A549 (cell line): ENCODE measurements around the gene TREH. TPM values are rescaled to one million over a fixed set of nuclear protein-coding genes. Genes with fewer than 3 reads are reported as not detected.

Source experiments
- ATAC-seq, 2 experiments: fragments of 200-7000 bp in 1 of 2; fragments of >200 bp in 1 of 2; cut with Nextera tagmentation in 1 of 2; cut with Tn5 transposase in 1 of 2; 3 replicates each; pipeline versions ENCODE4 v1.8.0 to v1.9.1; 2018 to 2020; ENCODE audit warnings: mild to moderate bottlenecking in 1 of 2, moderate library complexity in 1 of 2
- CTCF ChIA-PET: fragments of 300-600 bp; sonication (Branson Sonifier 250); formaldehyde crosslinking; extraction: SDS; loops from one replicate; lab custom pipeline; 2021; ENCODE audit warnings: antibody characterized with exemption, inconsistent platforms; lab: Yijun Ruan, JAX
- POLR2A ChIA-PET: fragments of 350-600 bp; formaldehyde crosslinking; extraction: SDS; loops from one replicate; lab custom pipeline; 2021; ENCODE audit warnings: antibody characterized with exemption, inconsistent platforms; lab: Yijun Ruan, JAX
- DNase-seq, 2 experiments: peaks; one replicate each; pipeline versions ENCODE4 v3.0.0 to v3.0.0-alpha.2; 2011 to 2016; ENCODE audit warnings: low read depth in 1 of 2, low spot score in 1 of 2
- FAIRE-seq: peaks from 2 replicates; lab custom pipeline; 2011; peaks lifted over from hg19 to GRCh38; lab: Jason Lieb, UNC
- H3K27ac ChIP-seq, 2 experiments: fragments of >200 bp; sonication (Bioruptor Twin); formaldehyde crosslinking; 3 replicates each; pipeline ENCODE4 v1.5.1; 2016 to 2017
- H3K4me1 ChIP-seq: fragments of >200 bp; sonication (Bioruptor Twin); formaldehyde crosslinking; 3 replicates; pipeline ENCODE4 v1.6.1; 2016
- H3K4me2 ChIP-seq: fragments of >200 bp; sonication (Bioruptor Twin); formaldehyde crosslinking; 3 replicates; pipeline ENCODE4 v1.6.1; 2016
- H3K4me3 ChIP-seq: fragments of >200 bp; sonication (Bioruptor Twin); formaldehyde crosslinking; 3 replicates; pipeline ENCODE4 v1.5.1; 2016
- H3K9me3 ChIP-seq: fragments of >200 bp; sonication (Bioruptor Twin); formaldehyde crosslinking; 3 replicates; pipeline ENCODE4 v1.6.1; 2016
- CBX8 ChIP-seq: fragments of 200-600 bp; sonication (generic); IDR thresholded peaks from 2 replicates; pipeline ENCODE4 v1.6.1; 2016
- CEBPB ChIP-seq, 2 experiments: fragments of >200 bp in 1 of 2; sonication (Bioruptor Twin) in 1 of 2; formaldehyde crosslinking in 1 of 2; IDR thresholded peaks; 2 replicates each; pipeline ENCODE4 v1.6.1; 2012 to 2016
- CHD2 ChIP-seq: fragments of 150-350 bp; IDR thresholded peaks from 2 replicates; pipeline ENCODE4 v1.6.1; 2014; ENCODE audit warnings: low read length; ENCODE audit not compliant: partially characterized antibody
- EHF ChIP-seq: fragments of 250-450 bp; sonication (Bioruptor Pico); IDR thresholded peaks from 2 replicates; pipeline ENCODE4 v1.5.0; 2020; ENCODE audit warnings: mild to moderate bottlenecking
- EP300 ChIP-seq, 2 experiments: fragments of >200 bp; sonication (Bioruptor Twin); formaldehyde crosslinking; IDR thresholded peaks; 2 replicates in 1 of 2; 3 replicates in 1 of 2; pipeline ENCODE4 v1.6.1; 2016 to 2017
- FOSL2 ChIP-seq, 2 experiments: fragments of 450-650 bp in 1 of 2; fragments of >200 bp in 1 of 2; sonication (Bioruptor Twin) in 1 of 2; formaldehyde crosslinking; IDR thresholded peaks; 2 replicates each; pipeline versions ENCODE4 v1.5.0 to v1.6.1; 2016 to 2020; ENCODE audit warnings: mild to moderate bottlenecking in 1 of 2, moderate library complexity in 1 of 2
- HEYL ChIP-seq: fragments of 250-450 bp; sonication (Bioruptor Pico); IDR thresholded peaks from 2 replicates; pipeline ENCODE4 v1.8.0; 2021; ENCODE audit warnings: mild to moderate bottlenecking, moderate library complexity
- HOXB13 ChIP-seq: fragments of 250-450 bp; sonication (Bioruptor Pico); IDR thresholded peaks from 2 replicates; pipeline ENCODE4 v1.5.0; 2020; ENCODE audit warnings: low read depth, mild to moderate bottlenecking, moderate library complexity
- HOXB5 ChIP-seq: fragments of 250-450 bp; sonication (Bioruptor Pico); IDR thresholded peaks from 2 replicates; pipeline ENCODE4 v1.5.0; 2020; ENCODE audit warnings: mild to moderate bottlenecking, moderate library complexity
- RCOR1 ChIP-seq: fragments of 150-350 bp; IDR thresholded peaks from 2 replicates; pipeline ENCODE4 v1.6.1; 2014; ENCODE audit warnings: antibody characterized with exemption, low read length, low read depth
- SMC3 ChIP-seq: fragments of >200 bp; sonication (Bioruptor Twin); formaldehyde crosslinking; IDR thresholded peaks from 3 replicates; pipeline ENCODE4 v1.6.1; 2018; ENCODE audit warnings: inconsistent platforms
- TFCP2L1 ChIP-seq: fragments of 250-450 bp; sonication (Bioruptor Pico); IDR thresholded peaks from 2 replicates; pipeline ENCODE4 v1.5.0; 2021; ENCODE audit warnings: mild to moderate bottlenecking
- WGBS: methylation state at CpG from one replicate; pipeline ENCODE4 v1.1.6; 2017; ENCODE audit errors: missing lambda C conversion rate; 5-methylcytosine and 5-hydroxymethylcytosine counted together
- polyA plus RNA-seq, 4 experiments: library from polyadenylated mRNA; depleted of rRNA in 3 of 4; stranded (reverse); fragments of >200 nt; fragmentation: RNase III in 1 of 4; extraction: RNeasy Plus Mini Kit Qiagen cat#74134 plus additional on column Dnase treatment in 1 of 4; gene quantifications; 2 replicates in 3 of 4; 3 replicates in 1 of 4; pipeline ENCODE4 v1.2.3, GENCODE V29; 2011 to 2017
- TF ChIP-seq, protein P1 (sequence below): fragments of 150-350 bp; IDR thresholded peaks from 2 replicates; pipeline ENCODE4 v1.6.1; 2014; ENCODE audit warnings: low read depth, mild to moderate bottlenecking, low read length
- TF ChIP-seq, protein P2 (sequence below): fragments of >200 bp; sonication (Bioruptor Twin); formaldehyde crosslinking; IDR thresholded peaks from 2 replicates; pipeline ENCODE4 v1.6.1; 2016
- TF ChIP-seq, protein P3 (sequence below): fragments of >200 bp; sonication (Bioruptor Twin); formaldehyde crosslinking; IDR thresholded peaks from 3 replicates; pipeline ENCODE4 v1.5.1; 2016
- TF ChIP-seq, protein P4 (sequence below): fragments of 250-450 bp; sonication (Bioruptor Pico); IDR thresholded peaks from 2 replicates; pipeline ENCODE4 v1.5.0; 2020; ENCODE audit warnings: low read depth, mild to moderate bottlenecking, moderate library complexity

The TREH gene
- polyA plus RNA-seq, 2 of the 4 experiments (the other 2 are of a cell fraction), result 0.06 TPM; not detected in 1

DNA sequence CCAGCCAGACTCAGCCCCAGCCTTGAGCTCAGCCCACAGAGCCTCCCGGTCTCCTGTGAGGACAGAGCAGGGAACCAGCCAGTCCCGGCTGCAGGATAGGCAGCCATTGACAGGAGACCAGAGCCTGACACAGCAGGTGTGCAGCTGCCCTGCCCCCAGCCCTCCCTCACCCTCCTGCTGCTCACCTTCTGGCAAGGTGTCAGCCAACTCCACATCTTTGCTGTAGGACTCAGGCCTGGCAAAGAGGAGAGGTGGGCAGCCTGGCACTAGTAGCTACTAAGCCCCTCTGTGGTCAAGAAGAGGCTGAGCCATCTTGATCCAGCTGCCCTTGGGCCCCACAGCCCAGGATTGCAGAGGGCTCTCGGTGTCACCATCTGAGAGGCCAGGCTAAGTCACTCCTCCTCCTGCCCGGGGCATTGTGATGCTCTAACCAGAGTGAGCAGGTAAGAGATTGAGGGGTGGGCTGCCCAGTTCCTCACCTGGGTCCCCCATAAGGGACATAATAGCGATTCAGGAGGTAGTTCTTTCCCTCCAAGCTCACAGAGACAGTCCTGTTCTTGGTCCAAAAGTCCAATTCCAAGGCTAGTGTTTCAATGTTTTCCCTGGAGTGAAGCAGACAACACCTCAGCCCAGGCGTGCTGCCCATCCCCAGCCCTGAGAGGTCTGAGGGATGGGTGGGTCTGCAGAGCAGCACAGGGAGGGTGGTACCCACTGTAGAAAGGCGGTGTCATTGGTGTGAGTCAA, 18.6 kb downstream of the TREH start:
- FAIRE-seq, result no peak
- Histone ChIP-seq H3K4me1 (peaks cover 4% of the 10 kb centered on the region; the same call in 1 of the 3 replicates), H3K27ac (no peak overlapping the region), H3K4me3 (no peak overlapping the region), H3K4me2 (no peak overlapping the region)
- ATAC-seq, result no peak
- POLR2A ChIA-PET, result no interaction called here
- no peak for TF ChIP-seq CBX8
- TF ChIP-seq, all 56 proteins: peak for 0
- CTCF ChIA-PET, result interaction anchor here (0.7 to 10.7 kb wide), 16 partner anchors 9 to 301 kb away, joined by 3 to 90 read pairs (median 4); partner anchors contain the start of gene PHLDB1
- DNase-seq, result no peak
- WGBS, result 45% methylated on average over 2 of the region's 7 CpGs
- H3K9me3 ChIP-seq, result no peaks in the 10 kb centered on the region

DNA sequence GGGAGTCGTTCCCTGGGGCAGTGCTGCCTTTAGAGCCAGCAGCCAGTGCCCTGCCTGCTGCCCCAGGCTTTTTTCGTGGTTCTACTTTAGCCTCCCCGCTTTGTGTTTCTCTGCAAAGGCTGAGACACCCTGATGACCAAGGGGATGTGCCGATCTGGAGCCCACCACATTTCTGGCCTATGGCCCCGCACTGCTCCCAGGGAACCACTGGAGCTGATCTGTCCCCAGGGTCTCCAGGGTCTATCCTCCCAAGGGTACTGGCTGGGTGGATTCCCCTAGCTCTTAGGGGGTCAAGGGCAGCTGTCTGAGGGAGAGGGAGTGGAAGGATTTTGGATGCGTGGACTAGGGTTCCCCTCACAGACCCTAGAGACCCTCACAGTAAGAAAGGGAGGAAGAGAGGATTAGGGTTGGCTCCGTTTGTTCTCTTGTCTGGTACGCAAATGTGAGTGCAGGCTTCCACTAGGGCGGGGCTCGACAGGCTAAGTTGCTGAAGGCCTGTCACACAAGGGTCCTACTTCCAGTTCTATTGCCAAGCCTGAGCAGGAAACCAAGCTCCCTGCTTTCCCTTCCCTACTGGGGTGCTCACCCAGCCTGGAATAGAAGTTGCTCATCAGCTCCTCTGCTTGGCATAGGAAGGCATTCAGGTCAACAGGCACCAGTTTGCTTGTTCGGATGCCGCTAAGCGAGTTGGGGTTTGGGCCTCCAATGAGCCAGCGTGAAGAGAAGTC, 19.3 kb downstream of the TREH start:
- Histone ChIP-seq H3K27ac (no peak overlapping the region), H3K4me2 (no peak overlapping the region), H3K4me1 (peaks cover 4% of the 10 kb centered on the region; the same call in 1 of the 3 replicates), H3K9me3 (no peaks in the 10 kb centered on the region), H3K4me3 (no peak overlapping the region)
- CTCF ChIA-PET, result interaction anchor here (0.7 to 10.7 kb wide), 22 partner anchors 9 to 302 kb away, joined by 3 to 90 read pairs (median 4); partner anchors contain the start of genes PHLDB1 and UPK2
- no peak for ATAC-seq
- TF ChIP-seq CHD2 (no peak), CEBPB (IDR thresholded peaks at IDR 0.05) (no peak), SMC3 (no peak), HEYL (CRISPR knock-in tag) (no peak), EHF (CRISPR knock-in tag) (no peak), HOXB13 (CRISPR knock-in tag) (no peak), HOXB5 (CRISPR knock-in tag) (no peak), EP300 (IDR thresholded peaks at IDR 0.05) (no peak), CBX8 (no peak), RCOR1 (no peak), TFCP2L1 (no peak), FOSL2 (IDR thresholded peaks at IDR 0.05) (no peak), FOSL2 (CRISPR knock-in tag; IDR thresholded peaks at IDR 0.05) (no peak)
- TF ChIP-seq, protein P1, sequence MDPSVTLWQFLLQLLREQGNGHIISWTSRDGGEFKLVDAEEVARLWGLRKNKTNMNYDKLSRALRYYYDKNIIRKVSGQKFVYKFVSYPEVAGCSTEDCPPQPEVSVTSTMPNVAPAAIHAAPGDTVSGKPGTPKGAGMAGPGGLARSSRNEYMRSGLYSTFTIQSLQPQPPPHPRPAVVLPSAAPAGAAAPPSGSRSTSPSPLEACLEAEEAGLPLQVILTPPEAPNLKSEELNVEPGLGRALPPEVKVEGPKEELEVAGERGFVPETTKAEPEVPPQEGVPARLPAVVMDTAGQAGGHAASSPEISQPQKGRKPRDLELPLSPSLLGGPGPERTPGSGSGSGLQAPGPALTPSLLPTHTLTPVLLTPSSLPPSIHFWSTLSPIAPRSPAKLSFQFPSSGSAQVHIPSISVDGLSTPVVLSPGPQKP, result no peak
- TF ChIP-seq, protein P2, sequence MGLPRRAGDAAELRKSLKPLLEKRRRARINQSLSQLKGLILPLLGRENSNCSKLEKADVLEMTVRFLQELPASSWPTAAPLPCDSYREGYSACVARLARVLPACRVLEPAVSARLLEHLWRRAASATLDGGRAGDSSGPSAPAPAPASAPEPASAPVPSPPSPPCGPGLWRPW, result no peak
- TF ChIP-seq, protein P3, sequence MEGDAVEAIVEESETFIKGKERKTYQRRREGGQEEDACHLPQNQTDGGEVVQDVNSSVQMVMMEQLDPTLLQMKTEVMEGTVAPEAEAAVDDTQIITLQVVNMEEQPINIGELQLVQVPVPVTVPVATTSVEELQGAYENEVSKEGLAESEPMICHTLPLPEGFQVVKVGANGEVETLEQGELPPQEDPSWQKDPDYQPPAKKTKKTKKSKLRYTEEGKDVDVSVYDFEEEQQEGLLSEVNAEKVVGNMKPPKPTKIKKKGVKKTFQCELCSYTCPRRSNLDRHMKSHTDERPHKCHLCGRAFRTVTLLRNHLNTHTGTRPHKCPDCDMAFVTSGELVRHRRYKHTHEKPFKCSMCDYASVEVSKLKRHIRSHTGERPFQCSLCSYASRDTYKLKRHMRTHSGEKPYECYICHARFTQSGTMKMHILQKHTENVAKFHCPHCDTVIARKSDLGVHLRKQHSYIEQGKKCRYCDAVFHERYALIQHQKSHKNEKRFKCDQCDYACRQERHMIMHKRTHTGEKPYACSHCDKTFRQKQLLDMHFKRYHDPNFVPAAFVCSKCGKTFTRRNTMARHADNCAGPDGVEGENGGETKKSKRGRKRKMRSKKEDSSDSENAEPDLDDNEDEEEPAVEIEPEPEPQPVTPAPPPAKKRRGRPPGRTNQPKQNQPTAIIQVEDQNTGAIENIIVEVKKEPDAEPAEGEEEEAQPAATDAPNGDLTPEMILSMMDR, result no peak
- TF ChIP-seq, protein P4, sequence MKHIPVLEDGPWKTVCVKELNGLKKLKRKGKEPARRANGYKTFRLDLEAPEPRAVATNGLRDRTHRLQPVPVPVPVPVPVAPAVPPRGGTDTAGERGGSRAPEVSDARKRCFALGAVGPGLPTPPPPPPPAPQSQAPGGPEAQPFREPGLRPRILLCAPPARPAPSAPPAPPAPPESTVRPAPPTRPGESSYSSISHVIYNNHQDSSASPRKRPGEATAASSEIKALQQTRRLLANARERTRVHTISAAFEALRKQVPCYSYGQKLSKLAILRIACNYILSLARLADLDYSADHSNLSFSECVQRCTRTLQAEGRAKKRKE (CRISPR knock-in tag), result no peak
- DNase-seq, result no peak
- POLR2A ChIA-PET, result no interaction called here
- WGBS, result 69% methylated on average over 10 of the region's 14 CpGs
- FAIRE-seq, result no peak
